DOHH2 (cell line): ENCODE measurements around the gene PEX6.

Experiments used
- H3F3A ChIP-seq: fragments of 200-600 bp; sonication (generic), shearing (Covaris generic); 2 replicates; pipeline ENCODE4 v1.6.0; 2016; ENCODE audit warnings: antibody characterized with exemption, mild to moderate bottlenecking; ENCODE audit not compliant: control insufficient read depth, insufficient read depth
- H3K27ac ChIP-seq: fragments of 200-600 bp; sonication (generic); 2 replicates; pipeline ENCODE4 v1.5.1; 2014; ENCODE audit warnings: low read depth, mild to moderate bottlenecking, low read length, moderate library complexity
- H3K27me3 ChIP-seq: fragments of 200-600 bp; sonication (generic); 2 replicates; pipeline ENCODE4 v1.6.1; 2014; ENCODE audit warnings: mild to moderate bottlenecking, low read length, mixed read lengths; ENCODE audit not compliant: control insufficient read depth
- H3K36me3 ChIP-seq: fragments of 200-600 bp; sonication (generic); 2 replicates; pipeline ENCODE4 v1.6.1; 2014; ENCODE audit warnings: mild to moderate bottlenecking, low read length, moderate library complexity, mixed read lengths; ENCODE audit not compliant: control insufficient read depth
- H3K4me1 ChIP-seq: fragments of 200-600 bp; sonication (generic); 2 replicates; pipeline ENCODE4 v1.6.1; 2014; ENCODE audit warnings: mild to moderate bottlenecking, low read length, mixed read lengths; ENCODE audit not compliant: control insufficient read depth
- H3K4me2 ChIP-seq: fragments of 200-600 bp; sonication (generic); 2 replicates; pipeline ENCODE4 v1.6.0; 2014; ENCODE audit warnings: mild to moderate bottlenecking, low read length, moderate library complexity
- H3K4me3 ChIP-seq: fragments of 200-600 bp; sonication (generic); 2 replicates; pipeline ENCODE4 v1.5.1; 2014; ENCODE audit warnings: mild to moderate bottlenecking, low read length, mixed read lengths
- H3K79me2 ChIP-seq: fragments of 200-600 bp; sonication (generic); 2 replicates; pipeline ENCODE4 v1.6.1; 2014; ENCODE audit warnings: mild to moderate bottlenecking, low read length, mixed read lengths; ENCODE audit not compliant: control insufficient read depth
- H3K9me2 ChIP-seq: fragments of 200-600 bp; sonication (generic); replicated peaks from 2 replicates; pipeline ENCODE4 v1.6.1; 2014; ENCODE audit warnings: mild to moderate bottlenecking, low read length, mixed read lengths; ENCODE audit not compliant: control insufficient read depth
- H3K9me3 ChIP-seq: fragments of 200-600 bp; sonication (generic); 2 replicates; pipeline ENCODE4 v1.6.1; 2014; ENCODE audit warnings: antibody characterized with exemption, low read length, mixed read lengths; ENCODE audit not compliant: control insufficient read depth, insufficient read depth
- H4K20me1 ChIP-seq: fragments of 200-600 bp; sonication (generic); 2 replicates; pipeline ENCODE4 v1.6.0; 2014; ENCODE audit warnings: low read depth, mild to moderate bottlenecking, antibody characterized with exemption, low read length, moderate library complexity; ENCODE audit not compliant: control insufficient read depth, insufficient read depth
- EZH2phosphoT487 ChIP-seq: fragments of 200-600 bp; sonication (generic); IDR thresholded peaks from 2 replicates; pipeline ENCODE4 v1.6.1; 2017; ENCODE audit warnings: borderline replicate concordance, mild to moderate bottlenecking, antibody characterized with exemption, low read length, moderate library complexity, mixed read lengths
- TF ChIP-seq, protein P1 (sequence below): fragments of 200-600 bp; sonication (generic); IDR thresholded peaks from one replicate; pipeline ENCODE4 v1.5.1; 2014; ENCODE audit warnings: antibody characterized with exemption, mild to moderate bottlenecking, low read depth, low read length; ENCODE audit not compliant: poor library complexity, severe bottlenecking

Gene PEX6

GRCh38 chr6:42929821-42930360, 49.1 kb downstream of the PEX6 start:
- Histone ChIP-seq H3K9me2 (no peaks in the 10 kb centered on the region), H3K9me3 (no peaks in the 10 kb centered on the region), H3K36me3 (peaks cover 46% of the 10 kb centered on the region), H4K20me1 (peaks cover 12% of the 10 kb centered on the region; the same call in 1 of the 2 replicates), H3K27me3 (no peaks in the 10 kb centered on the region), H3F3A (peaks cover 22% of the 10 kb centered on the region), H3K27ac (peak overlapping the region; percentile 96), H3K79me2 (peaks cover 48% of the 10 kb centered on the region), H3K4me1 (peaks cover 41% of the 10 kb centered on the region), H3K4me2 (peak overlapping the region; percentile 73), H3K4me3 (peak overlapping the region; percentile 80)
- TF ChIP-seq, protein P1, sequence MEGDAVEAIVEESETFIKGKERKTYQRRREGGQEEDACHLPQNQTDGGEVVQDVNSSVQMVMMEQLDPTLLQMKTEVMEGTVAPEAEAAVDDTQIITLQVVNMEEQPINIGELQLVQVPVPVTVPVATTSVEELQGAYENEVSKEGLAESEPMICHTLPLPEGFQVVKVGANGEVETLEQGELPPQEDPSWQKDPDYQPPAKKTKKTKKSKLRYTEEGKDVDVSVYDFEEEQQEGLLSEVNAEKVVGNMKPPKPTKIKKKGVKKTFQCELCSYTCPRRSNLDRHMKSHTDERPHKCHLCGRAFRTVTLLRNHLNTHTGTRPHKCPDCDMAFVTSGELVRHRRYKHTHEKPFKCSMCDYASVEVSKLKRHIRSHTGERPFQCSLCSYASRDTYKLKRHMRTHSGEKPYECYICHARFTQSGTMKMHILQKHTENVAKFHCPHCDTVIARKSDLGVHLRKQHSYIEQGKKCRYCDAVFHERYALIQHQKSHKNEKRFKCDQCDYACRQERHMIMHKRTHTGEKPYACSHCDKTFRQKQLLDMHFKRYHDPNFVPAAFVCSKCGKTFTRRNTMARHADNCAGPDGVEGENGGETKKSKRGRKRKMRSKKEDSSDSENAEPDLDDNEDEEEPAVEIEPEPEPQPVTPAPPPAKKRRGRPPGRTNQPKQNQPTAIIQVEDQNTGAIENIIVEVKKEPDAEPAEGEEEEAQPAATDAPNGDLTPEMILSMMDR = no peak
- no peak for TF ChIP-seq EZH2phosphoT487

DNA sequence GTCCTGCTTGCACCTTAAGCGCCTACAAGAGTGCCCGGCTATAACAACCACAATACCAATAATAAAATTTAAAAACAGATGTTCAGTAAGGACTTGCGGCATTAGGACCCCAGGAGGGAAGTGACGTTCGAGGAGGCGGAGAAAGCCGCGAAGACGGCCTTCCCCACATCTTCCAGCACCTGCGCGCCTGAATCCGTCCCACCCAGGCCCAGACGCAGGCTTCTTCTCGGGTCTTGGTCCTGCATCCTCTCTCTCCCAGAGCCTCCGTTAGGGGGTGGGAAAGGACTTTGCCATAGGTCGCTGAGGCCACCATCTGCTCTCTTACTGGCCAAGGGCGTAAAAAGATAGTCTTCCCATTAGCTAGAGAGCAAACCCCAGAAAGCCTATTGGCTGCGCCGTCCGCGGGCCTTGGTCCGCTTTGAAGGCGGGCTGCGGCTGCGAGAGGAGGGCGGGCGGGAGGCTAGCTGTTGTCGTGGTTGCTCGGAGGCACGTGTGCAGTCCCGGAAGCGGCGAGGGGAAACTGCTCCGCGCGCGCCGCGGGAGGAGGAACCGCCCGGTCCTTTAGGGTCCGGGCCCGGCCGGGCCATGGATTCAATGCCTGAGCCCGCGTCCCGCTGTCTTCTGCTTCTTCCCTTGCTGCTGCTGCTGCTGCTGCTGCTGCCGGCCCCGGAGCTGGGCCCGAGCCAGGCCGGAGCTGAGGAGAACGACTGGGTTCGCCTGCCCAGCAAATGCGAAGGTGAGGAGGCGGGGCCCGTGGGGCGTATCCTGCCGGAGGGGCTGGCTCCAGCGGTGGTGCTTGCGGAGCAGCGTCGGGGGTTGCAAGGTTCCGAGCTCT, 49.8 kb downstream of the PEX6 start, which contains the start of gene CNPY3:
TSS of gene CNPY3 (plus strand) at position 495 of the 835 bp plus-strand sequence. CDS start at position 586, 91 bp downstream.
- peaks cover 42% of the 10 kb centered on the region for H3K4me1 ChIP-seq
- H3K27ac ChIP-seq = peak within 1 kb of the TSS; percentile 96
- H3F3A ChIP-seq = peaks cover 22% of the 10 kb centered on the region
- TF ChIP-seq, protein P1 = no peak
- TF ChIP-seq EZH2phosphoT487 = no peak
- H3K9me3 ChIP-seq = no peaks in the 10 kb centered on the region
- peaks cover 42% of the 10 kb centered on the region for H3K79me2 ChIP-seq
- peak within 1 kb of the TSS; percentile 73 for H3K4me2 ChIP-seq
- no peaks in the 10 kb centered on the region for H3K9me2 ChIP-seq
- peak within 1 kb of the TSS; percentile 80 for H3K4me3 ChIP-seq
- peaks cover 12% of the 10 kb centered on the region; the same call in 1 of the 2 replicates for H4K20me1 ChIP-seq
- peaks cover 39% of the 10 kb centered on the region for H3K36me3 ChIP-seq
- no peaks in the 10 kb centered on the region for H3K27me3 ChIP-seq

GRCh38 chr6:42925248-42925857, 53.6 kb downstream of the PEX6 start:
- TF ChIP-seq, protein P1 = no peak
- no peak for TF ChIP-seq EZH2phosphoT487
- H3K79me2 ChIP-seq = peaks cover 3% of the 10 kb centered on the region
- H4K20me1 ChIP-seq = no peaks in the 10 kb centered on the region
- no peak overlapping the region for H3K4me2 ChIP-seq
- H3F3A ChIP-seq = peaks cover 18% of the 10 kb centered on the region
- H3K9me2 ChIP-seq = no peaks in the 10 kb centered on the region
- no peaks in the 10 kb centered on the region for H3K9me3 ChIP-seq
- peaks cover 26% of the 10 kb centered on the region for H3K4me1 ChIP-seq
- H3K4me3 ChIP-seq = no peak overlapping the region
- no peak overlapping the region for H3K27ac ChIP-seq
- no peaks in the 10 kb centered on the region for H3K27me3 ChIP-seq
- peaks cover 3% of the 10 kb centered on the region for H3K36me3 ChIP-seq
